Measurements from ENCODE around the gene TDP1. TPM values are rescaled to one million over a fixed set of nuclear protein-coding genes. Genes with fewer than 3 reads are reported as not detected.

The TDP1 gene
- total RNA-seq, 1 experiment from 2014 or later: 23.9 TPM

DNA sequence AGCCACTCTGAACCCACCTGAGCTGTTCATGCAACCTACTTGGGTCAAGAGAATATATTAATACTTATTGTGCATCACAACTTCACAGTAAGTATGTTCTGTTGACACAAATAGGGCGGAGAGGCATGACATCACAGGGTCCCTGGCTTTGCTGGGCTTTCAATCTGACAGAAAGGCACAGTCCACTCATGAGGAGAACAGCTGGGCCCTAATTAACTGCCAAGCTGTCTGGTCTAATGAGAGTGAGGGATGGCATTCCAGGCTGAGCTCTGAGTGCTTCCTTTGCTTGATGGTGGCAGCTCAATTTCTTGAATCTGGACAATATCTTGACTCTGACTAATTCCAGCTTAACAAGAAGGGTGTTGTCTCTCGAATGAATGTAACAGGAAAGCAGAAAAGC, 3.2 kb upstream of the TDP1 start:
- no TSS peak for BruUV-seq (replicated peaks)
- no peak overlapping the region for H3K4me3 ChIP-seq (ENCODE audit: low read depth in 2 of 2, low read length in 2 of 2)
- intact Hi-C loops (cut with micrococcal nuclease; ENCODE audit: unreplicated experiment): no loop called here
- H3K4me1 ChIP-seq (ENCODE audit: control insufficient read depth, insufficient read depth, low read length): peaks cover 10% of the 10 kb centered on the region
- no peak overlapping the region for H3K27ac ChIP-seq (ENCODE audit: low read length)
- no peak for ATAC-seq
- POLR2A ChIA-PET: interaction anchor here (0.7 kb wide), 1 partner anchor 39 kb away, joined by 5 read pairs; no protein-coding TSS in a partner anchor
- no peak for TF ChIP-seq TCF7L2 (IDR thresholded peaks at IDR 0.05; ENCODE audit: low read depth, low read length)
- TF ChIP-seq, protein P1, sequence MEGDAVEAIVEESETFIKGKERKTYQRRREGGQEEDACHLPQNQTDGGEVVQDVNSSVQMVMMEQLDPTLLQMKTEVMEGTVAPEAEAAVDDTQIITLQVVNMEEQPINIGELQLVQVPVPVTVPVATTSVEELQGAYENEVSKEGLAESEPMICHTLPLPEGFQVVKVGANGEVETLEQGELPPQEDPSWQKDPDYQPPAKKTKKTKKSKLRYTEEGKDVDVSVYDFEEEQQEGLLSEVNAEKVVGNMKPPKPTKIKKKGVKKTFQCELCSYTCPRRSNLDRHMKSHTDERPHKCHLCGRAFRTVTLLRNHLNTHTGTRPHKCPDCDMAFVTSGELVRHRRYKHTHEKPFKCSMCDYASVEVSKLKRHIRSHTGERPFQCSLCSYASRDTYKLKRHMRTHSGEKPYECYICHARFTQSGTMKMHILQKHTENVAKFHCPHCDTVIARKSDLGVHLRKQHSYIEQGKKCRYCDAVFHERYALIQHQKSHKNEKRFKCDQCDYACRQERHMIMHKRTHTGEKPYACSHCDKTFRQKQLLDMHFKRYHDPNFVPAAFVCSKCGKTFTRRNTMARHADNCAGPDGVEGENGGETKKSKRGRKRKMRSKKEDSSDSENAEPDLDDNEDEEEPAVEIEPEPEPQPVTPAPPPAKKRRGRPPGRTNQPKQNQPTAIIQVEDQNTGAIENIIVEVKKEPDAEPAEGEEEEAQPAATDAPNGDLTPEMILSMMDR (IDR thresholded peaks at IDR 0.05): no peak
- TF ChIP-seq, protein P2, sequence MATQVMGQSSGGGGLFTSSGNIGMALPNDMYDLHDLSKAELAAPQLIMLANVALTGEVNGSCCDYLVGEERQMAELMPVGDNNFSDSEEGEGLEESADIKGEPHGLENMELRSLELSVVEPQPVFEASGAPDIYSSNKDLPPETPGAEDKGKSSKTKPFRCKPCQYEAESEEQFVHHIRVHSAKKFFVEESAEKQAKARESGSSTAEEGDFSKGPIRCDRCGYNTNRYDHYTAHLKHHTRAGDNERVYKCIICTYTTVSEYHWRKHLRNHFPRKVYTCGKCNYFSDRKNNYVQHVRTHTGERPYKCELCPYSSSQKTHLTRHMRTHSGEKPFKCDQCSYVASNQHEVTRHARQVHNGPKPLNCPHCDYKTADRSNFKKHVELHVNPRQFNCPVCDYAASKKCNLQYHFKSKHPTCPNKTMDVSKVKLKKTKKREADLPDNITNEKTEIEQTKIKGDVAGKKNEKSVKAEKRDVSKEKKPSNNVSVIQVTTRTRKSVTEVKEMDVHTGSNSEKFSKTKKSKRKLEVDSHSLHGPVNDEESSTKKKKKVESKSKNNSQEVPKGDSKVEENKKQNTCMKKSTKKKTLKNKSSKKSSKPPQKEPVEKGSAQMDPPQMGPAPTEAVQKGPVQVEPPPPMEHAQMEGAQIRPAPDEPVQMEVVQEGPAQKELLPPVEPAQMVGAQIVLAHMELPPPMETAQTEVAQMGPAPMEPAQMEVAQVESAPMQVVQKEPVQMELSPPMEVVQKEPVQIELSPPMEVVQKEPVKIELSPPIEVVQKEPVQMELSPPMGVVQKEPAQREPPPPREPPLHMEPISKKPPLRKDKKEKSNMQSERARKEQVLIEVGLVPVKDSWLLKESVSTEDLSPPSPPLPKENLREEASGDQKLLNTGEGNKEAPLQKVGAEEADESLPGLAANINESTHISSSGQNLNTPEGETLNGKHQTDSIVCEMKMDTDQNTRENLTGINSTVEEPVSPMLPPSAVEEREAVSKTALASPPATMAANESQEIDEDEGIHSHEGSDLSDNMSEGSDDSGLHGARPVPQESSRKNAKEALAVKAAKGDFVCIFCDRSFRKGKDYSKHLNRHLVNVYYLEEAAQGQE (IDR thresholded peaks at IDR 0.05; ENCODE audit: insufficient read depth in 1 of 2, low read depth in 2 of 2, low read length in 1 of 2): no peak
- TF ChIP-seq SIN3A (IDR thresholded peaks at IDR 0.05; ENCODE audit: borderline replicate concordance, insufficient read depth, low read depth, low read length): no peak
- TF ChIP-seq POLR2AphosphoS5 (IDR thresholded peaks at IDR 0.05; ENCODE audit: low read depth, low read length): no peak
- CTCF ChIA-PET: no interaction called here
- no peaks in the 10 kb centered on the region for H3K27me3 ChIP-seq (ENCODE audit: control insufficient read depth, insufficient read depth, low read length)
- in situ Hi-C loops (cut with HindIII; ENCODE audit: low pct_unique_long_range_greater_than_20kb, low sequenced_read_pairs): no loop called here
- DNase-seq (ENCODE audit: low read depth, low spot score): no peak
- peaks cover 2% of the 10 kb centered on the region for H3K36me3 ChIP-seq (ENCODE audit: control insufficient read depth, insufficient read depth, low read length)
- H3K9me3 ChIP-seq (ENCODE audit: control insufficient read depth, insufficient read depth, low read depth, low read length): no peaks in the 10 kb centered on the region

DNA sequence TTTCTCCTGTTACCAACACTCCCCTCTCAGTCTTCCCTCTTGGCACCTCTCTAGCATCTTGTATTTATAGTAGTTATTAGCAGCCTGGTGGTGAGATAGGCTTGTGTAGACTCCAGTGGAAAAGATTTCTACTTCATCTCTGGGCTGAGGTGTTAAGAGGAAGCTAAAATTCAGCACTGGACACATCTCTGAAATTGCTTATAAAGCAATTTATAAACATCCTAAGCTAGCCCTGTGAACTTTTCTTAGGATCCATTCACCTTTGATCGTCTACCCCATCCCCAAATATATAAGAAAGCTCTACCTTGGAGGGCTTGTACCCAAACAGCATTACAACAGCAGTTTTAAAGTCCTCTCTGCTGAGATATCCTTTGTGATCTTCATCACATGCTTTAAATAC, 2.1 kb upstream of the TDP1 start:
- in situ Hi-C loops (cut with HindIII; ENCODE audit: low pct_unique_long_range_greater_than_20kb, low sequenced_read_pairs): no loop called here
- TF ChIP-seq TCF7L2 (IDR thresholded peaks at IDR 0.05; ENCODE audit: low read depth, low read length) (no peak), POLR2AphosphoS5 (IDR thresholded peaks at IDR 0.05; ENCODE audit: low read depth, low read length) (no peak), SIN3A (IDR thresholded peaks at IDR 0.05; ENCODE audit: borderline replicate concordance, insufficient read depth, low read depth, low read length) (no peak)
- TF ChIP-seq, protein P1 (IDR thresholded peaks at IDR 0.05): no peak
- TF ChIP-seq, protein P2 (IDR thresholded peaks at IDR 0.05; ENCODE audit: insufficient read depth in 1 of 2, low read depth in 2 of 2, low read length in 1 of 2): no peak
- no TSS peak for BruUV-seq (replicated peaks)
- intact Hi-C loops (cut with micrococcal nuclease; ENCODE audit: unreplicated experiment): no loop called here
- no peak for ATAC-seq
- CTCF ChIA-PET: no interaction called here
- peaks cover 3% of the 10 kb centered on the region for H3K36me3 ChIP-seq (ENCODE audit: control insufficient read depth, insufficient read depth, low read length)
- POLR2A ChIA-PET: no interaction called here
- peak overlapping the region; percentile 82 for H3K27ac ChIP-seq (ENCODE audit: low read length)
- no peak for DNase-seq (ENCODE audit: low read depth, low spot score)
- H3K27me3 ChIP-seq (ENCODE audit: control insufficient read depth, insufficient read depth, low read length): no peaks in the 10 kb centered on the region
- H3K4me3 ChIP-seq (ENCODE audit: low read depth in 2 of 2, low read length in 2 of 2): peak overlapping the region; percentile 79 to 90
- no peaks in the 10 kb centered on the region for H3K9me3 ChIP-seq (ENCODE audit: control insufficient read depth, insufficient read depth, low read depth, low read length)
- peaks cover 10% of the 10 kb centered on the region for H3K4me1 ChIP-seq (ENCODE audit: control insufficient read depth, insufficient read depth, low read length)
